Measurements from ENCODE around the gene BBS9.

BBS9 gene

GRCh38 chr7:33651998-33652515 is 522.7 kb downstream of the BBS9 start:
- Histone ChIP-seq H3K4me2 (no peak overlapping the region), H3K36me3 (no peaks in the 10 kb centered on the region), H3K27ac (no peak overlapping the region), H3K27me3 (no peaks in the 10 kb centered on the region), H4K20me1 (no peaks in the 10 kb centered on the region), H3K9me3 (no peaks in the 10 kb centered on the region), H3K9ac (no peak overlapping the region), H3K4me1 (no peaks in the 10 kb centered on the region), H3K4me3 (no peak overlapping the region)
- no peak for TF ChIP-seq Cebpa-rat (IDR thresholded peaks at IDR 0.05)

GRCh38 chr7:33654676-33655075 is 525.3 kb downstream of the BBS9 start:
- H3K4me2 ChIP-seq, result no peak overlapping the region
- no peaks in the 10 kb centered on the region for H3K4me1 ChIP-seq
- H3K9me3 ChIP-seq, result no peaks in the 10 kb centered on the region
- no peak for TF ChIP-seq Cebpa-rat (IDR thresholded peaks at IDR 0.05)
- H3K27me3 ChIP-seq, result no peaks in the 10 kb centered on the region
- H3K36me3 ChIP-seq, result no peaks in the 10 kb centered on the region
- H3K4me3 ChIP-seq, result no peak overlapping the region
- no peak overlapping the region for H3K9ac ChIP-seq
- H3K27ac ChIP-seq, result no peak overlapping the region
- no peaks in the 10 kb centered on the region for H4K20me1 ChIP-seq

All from BLaER1 (cell line).